ENCODE results near the gene SCUBE2.

Gene SCUBE2

DNA sequence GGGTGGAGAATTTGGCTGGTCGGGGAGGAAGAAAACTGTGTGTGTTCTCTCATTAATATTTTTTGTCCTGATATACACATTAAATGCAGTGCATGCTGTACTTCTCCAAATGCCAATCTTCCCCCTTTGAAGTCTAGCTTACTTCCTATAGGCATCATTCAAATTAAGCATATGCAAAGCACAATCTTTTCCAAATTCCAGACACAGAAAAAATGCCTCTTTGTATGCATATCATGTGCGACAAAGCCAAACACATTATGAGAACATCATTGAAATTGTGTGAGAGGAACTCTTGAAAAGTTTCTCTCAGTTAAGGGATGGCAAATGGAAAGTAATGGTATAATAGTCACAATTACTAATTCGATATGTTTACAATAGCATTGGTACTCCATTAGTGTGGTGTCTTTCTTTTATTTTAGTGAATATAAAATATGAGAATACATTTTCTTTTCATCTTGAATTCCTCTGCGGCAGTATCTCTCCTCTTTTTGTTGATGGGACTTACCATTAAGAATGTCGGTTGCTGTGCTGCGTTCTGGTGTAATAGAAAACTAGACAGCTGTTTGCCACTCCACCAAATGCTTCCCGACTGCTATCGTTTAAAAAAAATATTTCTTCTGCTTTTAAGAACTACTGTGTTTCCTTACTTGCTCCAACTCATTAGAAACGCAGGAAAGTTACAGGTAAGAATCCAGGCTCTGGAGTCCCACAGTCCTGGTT lies 68.3 kb downstream of the SCUBE2 start:
- Histone ChIP-seq H3K4me1 (ENCODE audit: control insufficient read depth, insufficient read depth, low read length) (no peaks in the 10 kb centered on the region), H3K27ac (ENCODE audit: extremely low read depth, low read depth, low read length) (no peak overlapping the region), H3K36me3 (ENCODE audit: control insufficient read depth in 2 of 2, insufficient read depth in 1 of 2, low read length in 2 of 2) (no peaks in the 10 kb centered on the region), H3K9me3 (ENCODE audit: control insufficient read depth, insufficient read depth, low read depth, low read length) (no peaks in the 10 kb centered on the region), H3K4me3 (ENCODE audit: low read depth, low read length) (no peak overlapping the region)
- POLR2A ChIA-PET: no interaction called here
- CTCF ChIA-PET: interaction anchor here (0.7 to 1.4 kb wide), 4 partner anchors 8 to 115 kb away, joined by 3 to 5 read pairs (median 4); no protein-coding TSS in a partner anchor
- no peak for TF ChIP-seq ZNF2 (tag by site-specific recombination; IDR thresholded peaks at IDR 0.05)
- TF ChIP-seq, protein P1, sequence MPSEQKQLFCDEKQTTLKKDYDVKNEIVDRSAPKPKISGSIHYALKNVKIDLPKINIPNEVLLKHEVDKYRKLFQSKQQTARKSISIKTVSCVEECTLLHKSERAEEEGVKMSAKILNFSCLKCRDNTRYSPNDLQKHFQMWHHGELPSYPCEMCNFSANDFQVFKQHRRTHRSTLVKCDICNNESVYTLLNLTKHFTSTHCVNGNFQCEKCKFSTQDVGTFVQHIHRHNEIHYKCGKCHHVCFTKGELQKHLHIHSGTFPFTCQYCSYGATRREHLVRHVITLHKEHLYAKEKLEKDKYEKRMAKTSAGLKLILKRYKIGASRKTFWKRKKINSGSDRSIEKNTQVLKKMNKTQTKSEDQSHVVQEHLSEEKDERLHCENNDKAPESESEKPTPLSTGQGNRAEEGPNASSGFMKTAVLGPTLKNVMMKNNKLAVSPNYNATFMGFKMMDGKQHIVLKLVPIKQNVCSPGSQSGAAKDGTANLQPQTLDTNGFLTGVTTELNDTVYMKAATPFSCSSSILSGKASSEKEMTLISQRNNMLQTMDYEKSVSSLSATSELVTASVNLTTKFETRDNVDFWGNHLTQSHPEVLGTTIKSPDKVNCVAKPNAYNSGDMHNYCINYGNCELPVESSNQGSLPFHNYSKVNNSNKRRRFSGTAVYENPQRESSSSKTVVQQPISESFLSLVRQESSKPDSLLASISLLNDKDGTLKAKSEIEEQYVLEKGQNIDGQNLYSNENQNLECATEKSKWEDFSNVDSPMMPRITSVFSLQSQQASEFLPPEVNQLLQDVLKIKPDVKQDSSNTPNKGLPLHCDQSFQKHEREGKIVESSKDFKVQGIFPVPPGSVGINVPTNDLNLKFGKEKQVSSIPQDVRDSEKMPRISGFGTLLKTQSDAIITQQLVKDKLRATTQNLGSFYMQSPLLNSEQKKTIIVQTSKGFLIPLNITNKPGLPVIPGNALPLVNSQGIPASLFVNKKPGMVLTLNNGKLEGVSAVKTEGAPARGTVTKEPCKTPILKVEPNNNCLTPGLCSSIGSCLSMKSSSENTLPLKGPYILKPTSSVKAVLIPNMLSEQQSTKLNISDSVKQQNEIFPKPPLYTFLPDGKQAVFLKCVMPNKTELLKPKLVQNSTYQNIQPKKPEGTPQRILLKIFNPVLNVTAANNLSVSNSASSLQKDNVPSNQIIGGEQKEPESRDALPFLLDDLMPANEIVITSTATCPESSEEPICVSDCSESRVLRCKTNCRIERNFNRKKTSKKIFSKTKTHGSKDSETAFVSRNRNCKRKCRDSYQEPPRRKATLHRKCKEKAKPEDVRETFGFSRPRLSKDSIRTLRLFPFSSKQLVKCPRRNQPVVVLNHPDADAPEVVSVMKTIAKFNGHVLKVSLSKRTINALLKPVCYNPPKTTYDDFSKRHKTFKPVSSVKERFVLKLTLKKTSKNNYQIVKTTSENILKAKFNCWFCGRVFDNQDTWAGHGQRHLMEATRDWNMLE (tag by site-specific recombination; conservative IDR thresholded peaks at IDR 0.05; ENCODE audit: low read depth): no peak
- no peak for TF ChIP-seq ZNF510 (tag by site-specific recombination; IDR thresholded peaks at IDR 0.05; ENCODE audit: insufficient replicate concordance)
- no peak for TF ChIP-seq ZNF776 (tag by site-specific recombination; IDR thresholded peaks at IDR 0.05; ENCODE audit: borderline replicate concordance)
- no peak for TF ChIP-seq ZBTB1 (tag by site-specific recombination; IDR thresholded peaks at IDR 0.05)
- TF ChIP-seq ZNF221 (tag by site-specific recombination; IDR thresholded peaks at IDR 0.05; ENCODE audit: borderline replicate concordance): no peak
- TF ChIP-seq MZF1 (tag by site-specific recombination; IDR thresholded peaks at IDR 0.05; ENCODE audit: borderline replicate concordance): no peak
- TF ChIP-seq, protein P2, sequence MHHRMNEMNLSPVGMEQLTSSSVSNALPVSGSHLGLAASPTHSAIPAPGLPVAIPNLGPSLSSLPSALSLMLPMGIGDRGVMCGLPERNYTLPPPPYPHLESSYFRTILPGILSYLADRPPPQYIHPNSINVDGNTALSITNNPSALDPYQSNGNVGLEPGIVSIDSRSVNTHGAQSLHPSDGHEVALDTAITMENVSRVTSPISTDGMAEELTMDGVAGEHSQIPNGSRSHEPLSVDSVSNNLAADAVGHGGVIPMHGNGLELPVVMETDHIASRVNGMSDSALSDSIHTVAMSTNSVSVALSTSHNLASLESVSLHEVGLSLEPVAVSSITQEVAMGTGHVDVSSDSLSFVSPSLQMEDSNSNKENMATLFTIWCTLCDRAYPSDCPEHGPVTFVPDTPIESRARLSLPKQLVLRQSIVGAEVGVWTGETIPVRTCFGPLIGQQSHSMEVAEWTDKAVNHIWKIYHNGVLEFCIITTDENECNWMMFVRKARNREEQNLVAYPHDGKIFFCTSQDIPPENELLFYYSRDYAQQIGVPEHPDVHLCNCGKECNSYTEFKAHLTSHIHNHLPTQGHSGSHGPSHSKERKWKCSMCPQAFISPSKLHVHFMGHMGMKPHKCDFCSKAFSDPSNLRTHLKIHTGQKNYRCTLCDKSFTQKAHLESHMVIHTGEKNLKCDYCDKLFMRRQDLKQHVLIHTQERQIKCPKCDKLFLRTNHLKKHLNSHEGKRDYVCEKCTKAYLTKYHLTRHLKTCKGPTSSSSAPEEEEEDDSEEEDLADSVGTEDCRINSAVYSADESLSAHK (tag by site-specific recombination; IDR thresholded peaks at IDR 0.05): no peak
- TF ChIP-seq, protein P3, sequence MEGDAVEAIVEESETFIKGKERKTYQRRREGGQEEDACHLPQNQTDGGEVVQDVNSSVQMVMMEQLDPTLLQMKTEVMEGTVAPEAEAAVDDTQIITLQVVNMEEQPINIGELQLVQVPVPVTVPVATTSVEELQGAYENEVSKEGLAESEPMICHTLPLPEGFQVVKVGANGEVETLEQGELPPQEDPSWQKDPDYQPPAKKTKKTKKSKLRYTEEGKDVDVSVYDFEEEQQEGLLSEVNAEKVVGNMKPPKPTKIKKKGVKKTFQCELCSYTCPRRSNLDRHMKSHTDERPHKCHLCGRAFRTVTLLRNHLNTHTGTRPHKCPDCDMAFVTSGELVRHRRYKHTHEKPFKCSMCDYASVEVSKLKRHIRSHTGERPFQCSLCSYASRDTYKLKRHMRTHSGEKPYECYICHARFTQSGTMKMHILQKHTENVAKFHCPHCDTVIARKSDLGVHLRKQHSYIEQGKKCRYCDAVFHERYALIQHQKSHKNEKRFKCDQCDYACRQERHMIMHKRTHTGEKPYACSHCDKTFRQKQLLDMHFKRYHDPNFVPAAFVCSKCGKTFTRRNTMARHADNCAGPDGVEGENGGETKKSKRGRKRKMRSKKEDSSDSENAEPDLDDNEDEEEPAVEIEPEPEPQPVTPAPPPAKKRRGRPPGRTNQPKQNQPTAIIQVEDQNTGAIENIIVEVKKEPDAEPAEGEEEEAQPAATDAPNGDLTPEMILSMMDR (tag by site-specific recombination; IDR thresholded peaks at IDR 0.05): no peak
- TF ChIP-seq, protein P4, sequence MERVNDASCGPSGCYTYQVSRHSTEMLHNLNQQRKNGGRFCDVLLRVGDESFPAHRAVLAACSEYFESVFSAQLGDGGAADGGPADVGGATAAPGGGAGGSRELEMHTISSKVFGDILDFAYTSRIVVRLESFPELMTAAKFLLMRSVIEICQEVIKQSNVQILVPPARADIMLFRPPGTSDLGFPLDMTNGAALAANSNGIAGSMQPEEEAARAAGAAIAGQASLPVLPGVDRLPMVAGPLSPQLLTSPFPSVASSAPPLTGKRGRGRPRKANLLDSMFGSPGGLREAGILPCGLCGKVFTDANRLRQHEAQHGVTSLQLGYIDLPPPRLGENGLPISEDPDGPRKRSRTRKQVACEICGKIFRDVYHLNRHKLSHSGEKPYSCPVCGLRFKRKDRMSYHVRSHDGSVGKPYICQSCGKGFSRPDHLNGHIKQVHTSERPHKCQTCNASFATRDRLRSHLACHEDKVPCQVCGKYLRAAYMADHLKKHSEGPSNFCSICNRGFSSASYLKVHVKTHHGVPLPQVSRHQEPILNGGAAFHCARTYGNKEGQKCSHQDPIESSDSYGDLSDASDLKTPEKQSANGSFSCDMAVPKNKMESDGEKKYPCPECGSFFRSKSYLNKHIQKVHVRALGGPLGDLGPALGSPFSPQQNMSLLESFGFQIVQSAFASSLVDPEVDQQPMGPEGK (tag by site-specific recombination; IDR thresholded peaks at IDR 0.05): no peak

DNA sequence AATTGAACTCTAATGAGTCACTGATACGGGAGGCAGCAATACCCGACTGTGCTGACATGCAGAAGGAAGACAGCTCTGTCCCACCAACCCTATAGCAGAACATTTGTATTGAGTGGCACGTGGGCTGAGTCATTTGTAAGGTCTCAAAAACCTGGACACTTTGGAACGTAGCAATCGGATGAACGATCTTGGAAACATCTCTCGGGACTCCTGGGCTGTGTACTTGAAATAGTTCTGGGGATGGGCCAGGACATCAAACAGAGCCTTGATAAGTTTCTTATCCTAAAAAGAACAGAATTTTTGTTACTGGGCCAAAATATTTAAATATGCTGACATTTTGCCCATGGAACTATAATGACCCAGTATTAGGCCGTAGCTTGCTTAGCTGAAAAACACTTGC lies 70.5 kb downstream of the SCUBE2 start:
- H3K4me3 ChIP-seq (ENCODE audit: low read depth, low read length): no peak overlapping the region
- POLR2A ChIA-PET: no interaction called here
- H3K27ac ChIP-seq (ENCODE audit: extremely low read depth, low read depth, low read length): no peak overlapping the region
- no peaks in the 10 kb centered on the region for H3K9me3 ChIP-seq (ENCODE audit: control insufficient read depth, insufficient read depth, low read depth, low read length)
- no peaks in the 10 kb centered on the region for H3K36me3 ChIP-seq (ENCODE audit: control insufficient read depth in 2 of 2, insufficient read depth in 1 of 2, low read length in 2 of 2)
- CTCF ChIA-PET: interaction anchor here (0.9 to 1.0 kb wide), 2 partner anchors 117 to 485 kb away, joined by 3 read pairs; no protein-coding TSS in a partner anchor
- H3K4me1 ChIP-seq (ENCODE audit: control insufficient read depth, insufficient read depth, low read length): no peaks in the 10 kb centered on the region
- no peak for TF ChIP-seq ZEB2 (tag by site-specific recombination; IDR thresholded peaks at IDR 0.05)
- TF ChIP-seq ZNF558 (tag by site-specific recombination; IDR thresholded peaks at IDR 0.05): no peak
- no peak for TF ChIP-seq ZNF169 (tag by site-specific recombination; IDR thresholded peaks at IDR 0.05)
- no peak for TF ChIP-seq MEIS1 (CRISPR knock-in tag; IDR thresholded peaks at IDR 0.05; ENCODE audit: borderline replicate concordance)
- no peak for TF ChIP-seq GLIS2 (tag by site-specific recombination; IDR thresholded peaks at IDR 0.05)
- TF ChIP-seq ZNF571 (tag by site-specific recombination; IDR thresholded peaks at IDR 0.05): no peak
- no peak for TF ChIP-seq ZNF416 (tag by site-specific recombination; IDR thresholded peaks at IDR 0.05)
- no peak for TF ChIP-seq KLF16 (tag by site-specific recombination; IDR thresholded peaks at IDR 0.05)
- TF ChIP-seq ZNF19 (tag by site-specific recombination; IDR thresholded peaks at IDR 0.05; ENCODE audit: low read depth): no peak
- no peak for TF ChIP-seq HOXD13 (CRISPR knock-in tag; IDR thresholded peaks at IDR 0.05; ENCODE audit: borderline replicate concordance)
- TF ChIP-seq ZNF155 (tag by site-specific recombination; IDR thresholded peaks at IDR 0.05): no peak
- TF ChIP-seq ZNF426 (tag by site-specific recombination; IDR thresholded peaks at IDR 0.05): no peak
